ENCODE results near the gene NTSR1. TPM values are rescaled to one million over a fixed set of nuclear protein-coding genes. Genes with fewer than 3 reads are reported as not detected.
A peak's percentile ranks its signal among the peaks of the same experiment; 100 is the strongest.

Gene NTSR1
- total RNA-seq, 2 experiments from 2014 or later: 0.07 to 0.14 TPM

- no peaks in the 10 kb centered on the region for H3K9me3 Mint-ChIP-seq (ENCODE audit: low read depth)
- intact Hi-C loops (cut with DNase I, micrococcal nuclease): no loop called here
- no peak for ATAC-seq
- H3K4me3 Mint-ChIP-seq: no peak overlapping the region
- no peak overlapping the region for H3K27ac Mint-ChIP-seq
- no peaks in the 10 kb centered on the region for H3K27me3 Mint-ChIP-seq
- no peaks in the 10 kb centered on the region for H3K36me3 Mint-ChIP-seq (ENCODE audit: low read depth)
- peaks cover 19% of the 10 kb centered on the region for H3K4me1 Mint-ChIP-seq
- CTCF ChIA-PET: interaction anchor here (0.7 to 1.4 kb wide), 2 partner anchors 11 to 175 kb away, joined by 4 to 6 read pairs; no protein-coding TSS in a partner anchor
- POLR2A ChIA-PET: no interaction called here
- DNase-seq: no peak
Observed at GRCh38 chr20:62780696-62781095, 72.1 kb downstream of the NTSR1 start.

GRCh38 chr20:62782149-62782892, 73.7 kb downstream of the NTSR1 start:
- H3K4me1 Mint-ChIP-seq: peaks cover 6% of the 10 kb centered on the region
- intact Hi-C loops (cut with DNase I, micrococcal nuclease): no loop called here
- no peak overlapping the region for H3K4me3 Mint-ChIP-seq
- ATAC-seq (no peak), DNase-seq (no peak)
- CTCF ChIA-PET: interaction anchor here (0.6 to 0.7 kb wide), 2 partner anchors 9 to 407 kb away, joined by 3 to 4 read pairs; no protein-coding TSS in a partner anchor
- H3K27me3 Mint-ChIP-seq: no peaks in the 10 kb centered on the region
- POLR2A ChIA-PET: no interaction called here
- H3K9me3 Mint-ChIP-seq (ENCODE audit: low read depth): no peaks in the 10 kb centered on the region
- H3K36me3 Mint-ChIP-seq (ENCODE audit: low read depth): no peaks in the 10 kb centered on the region
- H3K27ac Mint-ChIP-seq: no peak overlapping the region

- intact Hi-C loops (cut with DNase I, micrococcal nuclease): no loop called here
- H3K9me3 Mint-ChIP-seq (ENCODE audit: low read depth): no peaks in the 10 kb centered on the region
- H3K4me1 Mint-ChIP-seq: peaks cover 8% of the 10 kb centered on the region
- ChIA-PET POLR2A (no interaction called here), CTCF (interaction anchor here (0.6 to 0.7 kb wide), 2 partner anchors 8 to 408 kb away, joined by 3 to 4 read pairs; no protein-coding TSS in a partner anchor)
- H3K27me3 Mint-ChIP-seq: no peaks in the 10 kb centered on the region
- ATAC-seq (no peak), DNase-seq (no peak)
- no peak overlapping the region for H3K27ac Mint-ChIP-seq
- H3K36me3 Mint-ChIP-seq (ENCODE audit: low read depth): no peaks in the 10 kb centered on the region
- H3K4me3 Mint-ChIP-seq: no peak overlapping the region
Observed at GRCh38 chr20:62782893-62783278, 74.2 kb downstream of the NTSR1 start.

- Mint-ChIP-seq H3K27me3 (no peaks in the 10 kb centered on the region), H3K36me3 (ENCODE audit: low read depth) (no peaks in the 10 kb centered on the region), H3K9me3 (ENCODE audit: low read depth) (no peaks in the 10 kb centered on the region), H3K4me1 (peaks cover 8% of the 10 kb centered on the region), H3K27ac (no peak overlapping the region), H3K4me3 (no peak overlapping the region)
- no peak for DNase-seq
- ATAC-seq: no peak
- CTCF ChIA-PET: interaction anchor here (0.7 to 1.4 kb wide), 2 partner anchors 24 to 95 kb away, joined by 4 to 5 read pairs; no protein-coding TSS in a partner anchor
- intact Hi-C loops (cut with DNase I, micrococcal nuclease): no loop called here
- POLR2A ChIA-PET: no interaction called here
Observed at GRCh38 chr20:62784497-62784896, 75.9 kb downstream of the NTSR1 start.

- POLR2A ChIA-PET: no interaction called here
- DNase-seq: no peak
- Mint-ChIP-seq H3K36me3 (ENCODE audit: low read depth) (no peaks in the 10 kb centered on the region), H3K27me3 (no peaks in the 10 kb centered on the region), H3K4me3 (no peak overlapping the region), H3K4me1 (peaks cover 8% of the 10 kb centered on the region), H3K27ac (no peak overlapping the region), H3K9me3 (ENCODE audit: low read depth) (no peaks in the 10 kb centered on the region)
- CTCF ChIA-PET: interaction anchor here (1.1 kb wide), 1 partner anchor 9 kb away, joined by 4 read pairs; no protein-coding TSS in a partner anchor
- intact Hi-C loops (cut with DNase I, micrococcal nuclease): no loop called here
- ATAC-seq: no peak
Observed at GRCh38 chr20:62785393-62785792, 76.8 kb downstream of the NTSR1 start.

- DNase-seq: no peak
- Mint-ChIP-seq H3K27ac (no peak overlapping the region), H3K4me3 (no peak overlapping the region), H3K4me1 (peaks cover 9% of the 10 kb centered on the region), H3K9me3 (ENCODE audit: low read depth) (no peaks in the 10 kb centered on the region), H3K27me3 (no peaks in the 10 kb centered on the region), H3K36me3 (ENCODE audit: low read depth) (no peaks in the 10 kb centered on the region)
- ChIA-PET POLR2A (no interaction called here), CTCF (interaction anchor here (1.1 kb wide), 1 partner anchor 8 kb away, joined by 4 read pairs; no protein-coding TSS in a partner anchor)
- no peak for ATAC-seq
- intact Hi-C loops (cut with DNase I, micrococcal nuclease): no loop called here
Observed at GRCh38 chr20:62786157-62786556, 77.5 kb downstream of the NTSR1 start.

- Mint-ChIP-seq H3K4me1 (peaks cover 14% of the 10 kb centered on the region), H3K27ac (no peak overlapping the region), H3K27me3 (no peaks in the 10 kb centered on the region), H3K9me3 (ENCODE audit: low read depth) (no peaks in the 10 kb centered on the region), H3K4me3 (no peak overlapping the region), H3K36me3 (ENCODE audit: low read depth) (no peaks in the 10 kb centered on the region)
- intact Hi-C loops (cut with DNase I, micrococcal nuclease): no loop called here
- DNase-seq (no peak), ATAC-seq (no peak)
- ChIA-PET CTCF (interaction anchor here (0.7 kb wide), 1 partner anchor 53 kb away, joined by 3 read pairs; no protein-coding TSS in a partner anchor), POLR2A (no interaction called here)
Observed at GRCh38 chr20:62787321-62787720, 78.7 kb downstream of the NTSR1 start.

- DNase-seq (no peak), ATAC-seq (no peak)
- intact Hi-C loops (cut with DNase I, micrococcal nuclease): no loop called here
- Mint-ChIP-seq H3K4me1 (peaks cover 14% of the 10 kb centered on the region), H3K36me3 (ENCODE audit: low read depth) (no peaks in the 10 kb centered on the region), H3K4me3 (no peak overlapping the region), H3K9me3 (ENCODE audit: low read depth) (no peaks in the 10 kb centered on the region), H3K27me3 (no peaks in the 10 kb centered on the region), H3K27ac (no peak overlapping the region)
- ChIA-PET POLR2A (no interaction called here), CTCF (interaction anchor here (0.7 to 1.1 kb wide), 4 partner anchors 53 to 126 kb away, joined by 3 to 5 read pairs (median 4); no protein-coding TSS in a partner anchor)
Observed at GRCh38 chr20:62787866-62788265, 79.2 kb downstream of the NTSR1 start.

- no peak overlapping the region for H3K27ac Mint-ChIP-seq
- ChIA-PET CTCF (interaction anchor here (0.6 to 1.1 kb wide), 6 partner anchors 23 to 127 kb away, joined by 3 to 5 read pairs (median 4); no protein-coding TSS in a partner anchor), POLR2A (no interaction called here)
- DNase-seq (no peak), ATAC-seq (no peak)
- intact Hi-C loops (cut with DNase I, micrococcal nuclease): no loop called here
- peaks cover 19% of the 10 kb centered on the region for H3K4me1 Mint-ChIP-seq
- H3K36me3 Mint-ChIP-seq (ENCODE audit: low read depth): no peaks in the 10 kb centered on the region
- no peaks in the 10 kb centered on the region for H3K27me3 Mint-ChIP-seq
- H3K9me3 Mint-ChIP-seq (ENCODE audit: low read depth): no peaks in the 10 kb centered on the region
- no peak overlapping the region for H3K4me3 Mint-ChIP-seq
Observed at GRCh38 chr20:62788607-62789006, 80.0 kb downstream of the NTSR1 start.

GRCh38 chr20:62790075-62790474, 81.4 kb downstream of the NTSR1 start:
- H3K36me3 Mint-ChIP-seq (ENCODE audit: low read depth): no peaks in the 10 kb centered on the region
- H3K9me3 Mint-ChIP-seq (ENCODE audit: low read depth): no peaks in the 10 kb centered on the region
- no peak for ATAC-seq
- no peak overlapping the region for H3K27ac Mint-ChIP-seq
- CTCF ChIA-PET: interaction anchor here (0.7 to 3.5 kb wide), 4 partner anchors 18 to 579 kb away, joined by 3 to 16 read pairs (median 3); no protein-coding TSS in a partner anchor
- no peak for DNase-seq
- peaks cover 26% of the 10 kb centered on the region for H3K4me1 Mint-ChIP-seq
- no peak overlapping the region for H3K4me3 Mint-ChIP-seq
- no peaks in the 10 kb centered on the region for H3K27me3 Mint-ChIP-seq
- intact Hi-C loops (cut with DNase I, micrococcal nuclease): loop anchor here (2.0 to 10.0 kb wide), 9 partner anchors 48 to 1272 kb away; partner anchors contain the start of genes ADRM1 (in 1 of the 2), MTG2 (in 1 of the 2), RPS21 (in 1 of the 2) and TAF4 (in 1 of the 2)
- POLR2A ChIA-PET: no interaction called here

GRCh38 chr20:62791301-62792181, 82.9 kb downstream of the NTSR1 start:
- H3K4me3 Mint-ChIP-seq: no peak overlapping the region
- no peaks in the 10 kb centered on the region for H3K27me3 Mint-ChIP-seq
- H3K36me3 Mint-ChIP-seq (ENCODE audit: low read depth): no peaks in the 10 kb centered on the region
- DNase-seq (peak; percentile 89), ATAC-seq (peak; percentile 31)
- CTCF ChIA-PET: interaction anchor here (0.6 to 3.5 kb wide), 28 partner anchors 9 to 496 kb away, joined by 3 to 16 read pairs (median 4); no protein-coding TSS in a partner anchor
- intact Hi-C loops (cut with DNase I, micrococcal nuclease): loop anchor here (1.0 to 10.0 kb wide), 13 partner anchors 49 to 1271 kb away; partner anchors contain the start of genes ADRM1 (in 1 of the 2), MTG2 (in 1 of the 2), RPS21 (in 1 of the 2) and TAF4 (in 1 of the 2)
- H3K4me1 Mint-ChIP-seq: peaks cover 29% of the 10 kb centered on the region
- H3K27ac Mint-ChIP-seq: no peak overlapping the region
- no peaks in the 10 kb centered on the region for H3K9me3 Mint-ChIP-seq (ENCODE audit: low read depth)
- POLR2A ChIA-PET: no interaction called here

Data from activated CD4-positive, alpha-beta T cell treated with anti-CD3 and anti-CD28 coated beads for 36 hours (primary cell).